ENCODE data around the gene TMEM88.

TMEM88 gene

DNA sequence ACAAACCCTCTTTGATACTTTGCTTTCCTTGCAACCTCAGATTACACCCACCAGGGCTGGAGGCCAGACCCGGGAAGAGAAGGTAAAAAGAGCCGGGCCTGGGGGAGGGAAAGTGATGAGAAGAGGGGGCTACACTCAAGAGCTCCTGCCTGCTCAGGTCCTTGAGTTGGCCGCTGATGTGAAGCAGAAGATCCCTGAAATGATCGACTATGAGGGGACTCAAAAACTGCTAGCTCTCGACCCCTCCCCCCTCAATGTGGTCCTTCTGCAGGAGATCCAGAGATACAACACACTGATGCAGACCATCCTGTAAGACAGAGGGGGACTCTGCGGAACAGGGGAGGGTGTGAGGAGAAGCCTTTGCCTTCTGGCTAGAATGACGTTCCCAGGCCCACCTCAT, 23.6 kb upstream of the TMEM88 start:
- no peak for ATAC-seq
- no peak for TF ChIP-seq RARB (CRISPR knock-in tag; IDR thresholded peaks at IDR 0.05)
- TF ChIP-seq, protein P1, sequence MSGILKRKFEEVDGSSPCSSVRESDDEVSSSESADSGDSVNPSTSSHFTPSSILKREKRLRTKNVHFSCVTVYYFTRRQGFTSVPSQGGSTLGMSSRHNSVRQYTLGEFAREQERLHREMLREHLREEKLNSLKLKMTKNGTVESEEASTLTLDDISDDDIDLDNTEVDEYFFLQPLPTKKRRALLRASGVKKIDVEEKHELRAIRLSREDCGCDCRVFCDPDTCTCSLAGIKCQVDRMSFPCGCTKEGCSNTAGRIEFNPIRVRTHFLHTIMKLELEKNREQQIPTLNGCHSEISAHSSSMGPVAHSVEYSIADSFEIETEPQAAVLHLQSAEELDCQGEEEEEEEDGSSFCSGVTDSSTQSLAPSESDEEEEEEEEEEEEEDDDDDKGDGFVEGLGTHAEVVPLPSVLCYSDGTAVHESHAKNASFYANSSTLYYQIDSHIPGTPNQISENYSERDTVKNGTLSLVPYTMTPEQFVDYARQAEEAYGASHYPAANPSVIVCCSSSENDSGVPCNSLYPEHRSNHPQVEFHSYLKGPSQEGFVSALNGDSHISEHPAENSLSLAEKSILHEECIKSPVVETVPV (CRISPR knock-in tag; IDR thresholded peaks at IDR 0.05), result no peak
- TF ChIP-seq, protein P2, sequence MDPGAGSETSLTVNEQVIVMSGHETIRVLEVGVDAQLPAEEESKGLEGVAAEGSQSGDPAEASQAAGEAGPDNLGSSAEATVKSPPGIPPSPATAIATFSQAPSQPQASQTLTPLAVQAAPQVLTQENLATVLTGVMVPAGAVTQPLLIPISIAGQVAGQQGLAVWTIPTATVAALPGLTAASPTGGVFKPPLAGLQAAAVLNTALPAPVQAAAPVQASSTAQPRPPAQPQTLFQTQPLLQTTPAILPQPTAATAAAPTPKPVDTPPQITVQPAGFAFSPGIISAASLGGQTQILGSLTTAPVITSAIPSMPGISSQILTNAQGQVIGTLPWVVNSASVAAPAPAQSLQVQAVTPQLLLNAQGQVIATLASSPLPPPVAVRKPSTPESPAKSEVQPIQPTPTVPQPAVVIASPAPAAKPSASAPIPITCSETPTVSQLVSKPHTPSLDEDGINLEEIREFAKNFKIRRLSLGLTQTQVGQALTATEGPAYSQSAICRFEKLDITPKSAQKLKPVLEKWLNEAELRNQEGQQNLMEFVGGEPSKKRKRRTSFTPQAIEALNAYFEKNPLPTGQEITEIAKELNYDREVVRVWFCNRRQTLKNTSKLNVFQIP (CRISPR knock-in tag; IDR thresholded peaks at IDR 0.05; ENCODE audit: borderline replicate concordance, low read depth), result no peak
- TF ChIP-seq, protein P3, sequence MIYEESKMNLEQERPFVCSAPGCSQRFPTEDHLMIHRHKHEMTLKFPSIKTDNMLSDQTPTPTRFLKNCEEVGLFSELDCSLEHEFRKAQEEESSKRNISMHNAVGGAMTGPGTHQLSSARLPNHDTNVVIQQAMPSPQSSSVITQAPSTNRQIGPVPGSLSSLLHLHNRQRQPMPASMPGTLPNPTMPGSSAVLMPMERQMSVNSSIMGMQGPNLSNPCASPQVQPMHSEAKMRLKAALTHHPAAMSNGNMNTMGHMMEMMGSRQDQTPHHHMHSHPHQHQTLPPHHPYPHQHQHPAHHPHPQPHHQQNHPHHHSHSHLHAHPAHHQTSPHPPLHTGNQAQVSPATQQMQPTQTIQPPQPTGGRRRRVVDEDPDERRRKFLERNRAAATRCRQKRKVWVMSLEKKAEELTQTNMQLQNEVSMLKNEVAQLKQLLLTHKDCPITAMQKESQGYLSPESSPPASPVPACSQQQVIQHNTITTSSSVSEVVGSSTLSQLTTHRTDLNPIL (CRISPR knock-in tag; IDR thresholded peaks at IDR 0.05; ENCODE audit: low read depth), result no peak
- no peak for TF ChIP-seq TCF4 (CRISPR knock-in tag; IDR thresholded peaks at IDR 0.05; ENCODE audit: borderline replicate concordance)
- no peak for TF ChIP-seq ESRRG (CRISPR knock-in tag; IDR thresholded peaks at IDR 0.05)
- no peak for TF ChIP-seq GLIS3 (CRISPR knock-in tag; IDR thresholded peaks at IDR 0.05)
- TF ChIP-seq OSR1 (CRISPR knock-in tag; IDR thresholded peaks at IDR 0.05), result no peak

DNA sequence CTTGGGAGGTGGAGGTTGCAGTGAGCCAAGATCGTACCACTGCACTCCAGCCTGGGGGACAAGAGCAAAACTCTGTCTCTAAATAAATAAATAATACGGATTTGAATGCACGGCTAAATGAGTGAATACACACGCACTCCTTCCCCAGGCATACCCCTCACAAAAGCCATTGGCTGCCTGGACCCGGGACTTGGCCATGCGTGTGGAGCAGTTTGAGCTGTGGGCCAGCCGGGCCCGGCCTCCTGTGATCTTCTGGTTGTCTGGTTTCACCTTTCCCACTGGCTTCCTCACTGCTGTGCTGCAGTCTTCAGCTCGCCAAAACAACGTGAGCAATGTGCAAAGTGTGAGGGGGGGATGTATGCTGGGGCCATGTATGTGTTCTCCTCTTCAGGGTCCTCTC, 22.4 kb upstream of the TMEM88 start:
- no peak for ATAC-seq
- TF ChIP-seq, protein P1 (CRISPR knock-in tag; IDR thresholded peaks at IDR 0.05), result no peak
- no peak for TF ChIP-seq ZNF8 (CRISPR knock-in tag; IDR thresholded peaks at IDR 0.05)
- TF ChIP-seq SNAI2 (CRISPR knock-in tag; IDR thresholded peaks at IDR 0.05), result no peak
- TF ChIP-seq CSDC2 (CRISPR knock-in tag; IDR thresholded peaks at IDR 0.05), result no peak
- TF ChIP-seq RARB (CRISPR knock-in tag; IDR thresholded peaks at IDR 0.05), result no peak
- TF ChIP-seq GLIS3 (CRISPR knock-in tag; IDR thresholded peaks at IDR 0.05), result no peak
- TF ChIP-seq, protein P4, sequence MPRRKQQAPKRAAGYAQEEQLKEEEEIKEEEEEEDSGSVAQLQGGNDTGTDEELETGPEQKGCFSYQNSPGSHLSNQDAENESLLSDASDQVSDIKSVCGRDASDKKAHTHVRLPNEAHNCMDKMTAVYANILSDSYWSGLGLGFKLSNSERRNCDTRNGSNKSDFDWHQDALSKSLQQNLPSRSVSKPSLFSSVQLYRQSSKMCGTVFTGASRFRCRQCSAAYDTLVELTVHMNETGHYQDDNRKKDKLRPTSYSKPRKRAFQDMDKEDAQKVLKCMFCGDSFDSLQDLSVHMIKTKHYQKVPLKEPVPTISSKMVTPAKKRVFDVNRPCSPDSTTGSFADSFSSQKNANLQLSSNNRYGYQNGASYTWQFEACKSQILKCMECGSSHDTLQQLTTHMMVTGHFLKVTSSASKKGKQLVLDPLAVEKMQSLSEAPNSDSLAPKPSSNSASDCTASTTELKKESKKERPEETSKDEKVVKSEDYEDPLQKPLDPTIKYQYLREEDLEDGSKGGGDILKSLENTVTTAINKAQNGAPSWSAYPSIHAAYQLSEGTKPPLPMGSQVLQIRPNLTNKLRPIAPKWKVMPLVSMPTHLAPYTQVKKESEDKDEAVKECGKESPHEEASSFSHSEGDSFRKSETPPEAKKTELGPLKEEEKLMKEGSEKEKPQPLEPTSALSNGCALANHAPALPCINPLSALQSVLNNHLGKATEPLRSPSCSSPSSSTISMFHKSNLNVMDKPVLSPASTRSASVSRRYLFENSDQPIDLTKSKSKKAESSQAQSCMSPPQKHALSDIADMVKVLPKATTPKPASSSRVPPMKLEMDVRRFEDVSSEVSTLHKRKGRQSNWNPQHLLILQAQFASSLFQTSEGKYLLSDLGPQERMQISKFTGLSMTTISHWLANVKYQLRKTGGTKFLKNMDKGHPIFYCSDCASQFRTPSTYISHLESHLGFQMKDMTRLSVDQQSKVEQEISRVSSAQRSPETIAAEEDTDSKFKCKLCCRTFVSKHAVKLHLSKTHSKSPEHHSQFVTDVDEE (CRISPR knock-in tag; IDR thresholded peaks at IDR 0.05), result no peak
- no peak for TF ChIP-seq PPARA (CRISPR knock-in tag; IDR thresholded peaks at IDR 0.05; ENCODE audit: borderline replicate concordance)
- no peak for TF ChIP-seq ISL1 (CRISPR knock-in tag; IDR thresholded peaks at IDR 0.05)
- TF ChIP-seq, protein P3 (CRISPR knock-in tag; IDR thresholded peaks at IDR 0.05; ENCODE audit: low read depth), result no peak
- no peak for TF ChIP-seq TOX (CRISPR knock-in tag; IDR thresholded peaks at IDR 0.05; ENCODE audit: borderline replicate concordance)
- TF ChIP-seq BACH2 (CRISPR knock-in tag; IDR thresholded peaks at IDR 0.05; ENCODE audit: borderline replicate concordance), result no peak

DNA sequence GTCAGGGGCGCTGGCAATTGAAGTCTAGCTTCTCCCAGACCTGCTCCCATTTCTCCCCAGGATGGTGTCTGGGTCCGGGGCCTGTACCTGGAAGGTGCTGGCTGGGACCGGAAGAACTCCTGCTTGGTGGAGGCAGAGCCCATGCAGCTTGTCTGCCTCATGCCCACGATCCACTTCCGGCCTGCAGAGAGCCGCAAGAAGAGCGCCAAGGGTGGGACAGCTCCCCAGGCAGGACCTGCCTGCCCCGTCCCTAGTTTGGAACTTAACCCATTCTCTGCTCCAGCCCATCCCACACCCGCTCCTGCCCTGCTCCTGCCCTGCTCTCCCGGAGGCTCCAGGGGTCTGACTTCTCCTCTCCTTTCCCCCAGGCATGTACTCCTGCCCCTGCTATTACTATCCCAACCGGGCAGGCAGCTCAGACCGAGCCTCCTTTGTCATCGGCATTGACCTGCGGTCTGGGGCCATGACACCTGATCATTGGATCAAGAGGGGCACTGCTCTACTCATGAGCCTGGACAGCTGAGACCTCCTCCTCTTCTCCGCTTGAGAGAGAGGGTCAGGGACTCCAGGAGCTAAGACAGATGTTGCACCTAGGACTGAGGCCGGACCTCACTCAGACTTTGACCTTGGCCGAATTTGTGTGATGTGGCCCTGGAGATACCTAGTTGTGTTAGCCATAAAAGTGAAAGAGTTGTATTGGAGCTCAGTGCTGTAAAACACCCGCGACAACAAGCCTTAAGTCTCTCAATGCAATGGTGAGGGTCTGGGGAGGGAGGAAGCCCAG, 21.7 kb upstream of the TMEM88 start:
- TF ChIP-seq ZNF565 (CRISPR knock-in tag; conservative IDR thresholded peaks at IDR 0.05; ENCODE audit: low read depth) (no peak), ISL1 (CRISPR knock-in tag; IDR thresholded peaks at IDR 0.05) (no peak), ZFP30 (CRISPR knock-in tag; IDR thresholded peaks at IDR 0.05) (no peak), TOX (CRISPR knock-in tag; IDR thresholded peaks at IDR 0.05; ENCODE audit: borderline replicate concordance) (no peak), BACH2 (CRISPR knock-in tag; IDR thresholded peaks at IDR 0.05; ENCODE audit: borderline replicate concordance) (no peak)
- ATAC-seq, result no peak
